ENCODE data around the gene OGFOD2.

The OGFOD2 gene

GRCh38 chr12:122987086-122987951 lies 12.3 kb downstream of the OGFOD2 start:
- no peak overlapping the region for H3K27ac Mint-ChIP-seq
- no peak overlapping the region for H3K4me3 Mint-ChIP-seq

GRCh38 chr12:122988036-122988435 lies 13.0 kb downstream of the OGFOD2 start:
- Mint-ChIP-seq H3K36me3 (peaks cover 14% of the 10 kb centered on the region), H3K4me3 (no peak overlapping the region), H3K4me1 (peaks cover 17% of the 10 kb centered on the region), H3K9me3 (no peaks in the 10 kb centered on the region), H3K27ac (no peak overlapping the region)
- ATAC-seq (no peak), DNase-seq (ENCODE audit: low spot score in 2 of 2) (no peak)

More at GRCh38 chr12:122987086-122987951, 12.3 kb downstream of the OGFOD2 start:
- ATAC-seq (no peak), DNase-seq (ENCODE audit: low spot score in 2 of 2) (no peak)
- Mint-ChIP-seq H3K36me3 (peaks cover 22% of the 10 kb centered on the region), H3K4me1 (peaks cover 24% of the 10 kb centered on the region), H3K9me3 (no peaks in the 10 kb centered on the region)

- ATAC-seq = no peak
- no peaks in the 10 kb centered on the region for H3K9me3 Mint-ChIP-seq
- no peak overlapping the region for H3K27ac Mint-ChIP-seq
- no peak for DNase-seq (ENCODE audit: low spot score in 2 of 2)
- H3K36me3 Mint-ChIP-seq = peaks cover 8% of the 10 kb centered on the region
- peaks cover 16% of the 10 kb centered on the region for H3K4me1 Mint-ChIP-seq
- H3K4me3 Mint-ChIP-seq = no peak overlapping the region
Measured at GRCh38 chr12:122988612-122989212, 13.7 kb downstream of the OGFOD2 start.

GRCh38 chr12:122989225-122989839 lies 14.3 kb downstream of the OGFOD2 start:
- no peak for ATAC-seq
- H3K9me3 Mint-ChIP-seq = no peaks in the 10 kb centered on the region
- no peak for DNase-seq (ENCODE audit: low spot score in 2 of 2)
- peaks cover 1% of the 10 kb centered on the region for H3K36me3 Mint-ChIP-seq
- H3K4me3 Mint-ChIP-seq = no peak overlapping the region
- no peak overlapping the region for H3K27ac Mint-ChIP-seq
- peaks cover 15% of the 10 kb centered on the region for H3K4me1 Mint-ChIP-seq

GRCh38 chr12:122989874-122990419 lies 14.9 kb downstream of the OGFOD2 start:
- no peaks in the 10 kb centered on the region for H3K36me3 Mint-ChIP-seq
- no peak overlapping the region for H3K4me3 Mint-ChIP-seq
- H3K27ac Mint-ChIP-seq = no peak overlapping the region
- peaks cover 11% of the 10 kb centered on the region for H3K4me1 Mint-ChIP-seq
- DNase-seq (ENCODE audit: low spot score in 2 of 2) = no peak
- no peaks in the 10 kb centered on the region for H3K9me3 Mint-ChIP-seq
- no peak for ATAC-seq

GRCh38 chr12:122990561-122990960 lies 15.5 kb downstream of the OGFOD2 start:
- Mint-ChIP-seq H3K4me3 (no peak overlapping the region), H3K36me3 (no peaks in the 10 kb centered on the region), H3K27ac (no peak overlapping the region), H3K9me3 (no peaks in the 10 kb centered on the region), H3K4me1 (peaks cover 11% of the 10 kb centered on the region)
- ATAC-seq (no peak), DNase-seq (ENCODE audit: low spot score in 2 of 2) (no peak)

GRCh38 chr12:122990961-122991622 lies 16.0 kb downstream of the OGFOD2 start:
- no peak overlapping the region for H3K4me3 Mint-ChIP-seq
- ATAC-seq = no peak
- no peak overlapping the region for H3K27ac Mint-ChIP-seq
- no peak for DNase-seq (ENCODE audit: low spot score in 2 of 2)
- peaks cover 11% of the 10 kb centered on the region for H3K4me1 Mint-ChIP-seq
- no peaks in the 10 kb centered on the region for H3K36me3 Mint-ChIP-seq
- H3K9me3 Mint-ChIP-seq = no peaks in the 10 kb centered on the region

GRCh38 chr12:122991623-122992275 lies 16.7 kb downstream of the OGFOD2 start:
- Mint-ChIP-seq H3K36me3 (no peaks in the 10 kb centered on the region), H3K9me3 (no peaks in the 10 kb centered on the region), H3K4me1 (peaks cover 11% of the 10 kb centered on the region), H3K27ac (no peak overlapping the region), H3K4me3 (no peak overlapping the region)
- ATAC-seq (no peak), DNase-seq (ENCODE audit: low spot score in 2 of 2) (no peak)

- Mint-ChIP-seq H3K9me3 (no peaks in the 10 kb centered on the region), H3K27ac (no peak overlapping the region), H3K4me3 (no peak overlapping the region)
Measured at GRCh38 chr12:122992386-122992785, 17.3 kb downstream of the OGFOD2 start.

GRCh38 chr12:122994140-122994675 lies 19.2 kb downstream of the OGFOD2 start:
- Mint-ChIP-seq H3K4me3 (no peak overlapping the region), H3K9me3 (no peaks in the 10 kb centered on the region), H3K27ac (no peak overlapping the region), H3K4me1 (peaks cover 11% of the 10 kb centered on the region), H3K36me3 (no peaks in the 10 kb centered on the region)
- DNase-seq (ENCODE audit: low spot score in 2 of 2) = no peak
- ATAC-seq = no peak

More at GRCh38 chr12:122992386-122992785, 17.3 kb downstream of the OGFOD2 start:
- ATAC-seq (no peak), DNase-seq (ENCODE audit: low spot score in 2 of 2) (no peak)
- H3K36me3 Mint-ChIP-seq = no peaks in the 10 kb centered on the region
- H3K4me1 Mint-ChIP-seq = peaks cover 11% of the 10 kb centered on the region

GRCh38 chr12:122994781-122995502 lies 19.9 kb downstream of the OGFOD2 start:
- H3K27ac Mint-ChIP-seq = no peak overlapping the region
- DNase-seq (ENCODE audit: low spot score in 2 of 2) = no peak
- H3K4me1 Mint-ChIP-seq = peaks cover 11% of the 10 kb centered on the region
- no peak for ATAC-seq
- H3K36me3 Mint-ChIP-seq = no peaks in the 10 kb centered on the region
- H3K9me3 Mint-ChIP-seq = no peaks in the 10 kb centered on the region
- H3K4me3 Mint-ChIP-seq = no peak overlapping the region

- no peaks in the 10 kb centered on the region for H3K9me3 Mint-ChIP-seq
- no peaks in the 10 kb centered on the region for H3K36me3 Mint-ChIP-seq
- H3K4me3 Mint-ChIP-seq = no peak overlapping the region
- DNase-seq (ENCODE audit: low spot score in 2 of 2) = no peak
- peaks cover 11% of the 10 kb centered on the region for H3K4me1 Mint-ChIP-seq
- H3K27ac Mint-ChIP-seq = no peak overlapping the region
- ATAC-seq = no peak
Measured at GRCh38 chr12:122995503-122996187, 20.6 kb downstream of the OGFOD2 start.

GRCh38 chr12:122996188-122996601 lies 21.2 kb downstream of the OGFOD2 start:
- no peak overlapping the region for H3K27ac Mint-ChIP-seq
- H3K9me3 Mint-ChIP-seq = no peaks in the 10 kb centered on the region
- no peaks in the 10 kb centered on the region for H3K36me3 Mint-ChIP-seq
- no peak overlapping the region for H3K4me3 Mint-ChIP-seq
- DNase-seq (ENCODE audit: low spot score in 2 of 2) (no peak), ATAC-seq (no peak)
- H3K4me1 Mint-ChIP-seq = peaks cover 11% of the 10 kb centered on the region
